AG04449 (cell line): ENCODE measurements around the gene RGS3.

Source experiments
- CTCF ChIA-PET: fragments of 350-600 bp; formaldehyde crosslinking; extraction: SDS; loops from one replicate; lab custom pipeline; 2021; ENCODE audit warnings: antibody characterized with exemption; lab: Yijun Ruan, JAX
- POLR2A ChIA-PET: fragments of 400-600, 350-600 bp; formaldehyde crosslinking; extraction: SDS; loops from one replicate; lab custom pipeline; 2020; ENCODE audit warnings: antibody characterized with exemption, inconsistent platforms; lab: Yijun Ruan, JAX
- DNase-seq: peaks from one replicate; pipeline ENCODE4 v3.0.0-alpha.2; 2010; ENCODE audit warnings: low read depth, low spot score
- H3K4me3 ChIP-seq: 2 replicates; pipeline ENCODE4 v1.5.1; 2011; ENCODE audit warnings: low read depth, mild to moderate bottlenecking, control low read depth, low read length
- CTCF ChIP-seq: IDR thresholded peaks from one replicate; pipeline ENCODE4 v1.5.1; 2011; ENCODE audit warnings: mild to moderate bottlenecking, moderate library complexity, low read length, control low read depth, inconsistent platforms; ENCODE audit not compliant: insufficient read depth; ENCODE audit errors: missing control alignments

The RGS3 gene

GRCh38 chr9:113602126-113603047, 138.9 kb downstream of the RGS3 start:
- ChIA-PET POLR2A (interaction anchor here (0.7 to 2.3 kb wide), 7 partner anchors 8 to 54 kb away, joined by 3 to 12 read pairs (median 3); no protein-coding TSS in a partner anchor), CTCF (interaction anchor here (1.0 to 25.7 kb wide), 12 partner anchors 8 to 201 kb away, joined by 3 to 1449 read pairs (median 6); partner anchors contain the start of gene ALAD)
- TF ChIP-seq CTCF = no peak
- H3K4me3 ChIP-seq = no peak overlapping the region
- no peak for DNase-seq

- CTCF ChIA-PET = interaction anchor here (1.0 to 25.7 kb wide), 9 partner anchors 9 to 202 kb away, joined by 3 to 1449 read pairs (median 7); partner anchors contain the start of gene ALAD
- no peak overlapping the region for H3K4me3 ChIP-seq
- TF ChIP-seq CTCF = no peak
- POLR2A ChIA-PET = interaction anchor here (0.9 to 2.3 kb wide), 6 partner anchors 7 to 20 kb away, joined by 3 to 12 read pairs (median 4); no protein-coding TSS in a partner anchor
- no peak for DNase-seq
Observed at GRCh38 chr9:113603048-113603375, 139.5 kb downstream of the RGS3 start.

- POLR2A ChIA-PET = interaction anchor here (1.1 kb wide), 1 partner anchor 8 kb away, joined by 3 read pairs; no protein-coding TSS in a partner anchor
- CTCF ChIA-PET = interaction anchor here (0.8 to 25.7 kb wide), 9 partner anchors 8 to 203 kb away, joined by 3 to 1449 read pairs (median 4); partner anchors contain the start of gene ALAD
- no peak for DNase-seq
- TF ChIP-seq CTCF = no peak
- no peak overlapping the region for H3K4me3 ChIP-seq
Observed at GRCh38 chr9:113603773-113604172, 140.2 kb downstream of the RGS3 start.

GRCh38 chr9:113604393-113604792, 140.9 kb downstream of the RGS3 start:
- POLR2A ChIA-PET = interaction anchor here (1.1 kb wide), 1 partner anchor 8 kb away, joined by 3 read pairs; no protein-coding TSS in a partner anchor
- CTCF ChIA-PET = interaction anchor here (0.8 to 25.7 kb wide), 7 partner anchors 7 to 54 kb away, joined by 3 to 1449 read pairs (median 4); no protein-coding TSS in a partner anchor
- H3K4me3 ChIP-seq = no peak overlapping the region

GRCh38 chr9:113606510-113606909, 143.0 kb downstream of the RGS3 start:
- TF ChIP-seq CTCF = no peak
- CTCF ChIA-PET = interaction anchor here (0.9 to 25.7 kb wide), 5 partner anchors 9 to 52 kb away, joined by 3 to 1449 read pairs (median 11); no protein-coding TSS in a partner anchor
- H3K4me3 ChIP-seq = no peak overlapping the region
- DNase-seq = no peak
- POLR2A ChIA-PET = no interaction called here

More at GRCh38 chr9:113604393-113604792, 140.9 kb downstream of the RGS3 start:
- DNase-seq = no peak
- no peak for TF ChIP-seq CTCF
